ENCODE results near the gene RCAN2.

GRCh38 chr6:46222286-46222685 lies 269.0 kb downstream of the RCAN2 start:
- no peak for TF ChIP-seq CTCF (conservative IDR thresholded peaks at IDR 0.05)
- TF ChIP-seq ZFX (IDR thresholded peaks at IDR 0.05), result no peak
